Activated gamma-delta T cell treated with Interleukin-2 at 50 U/mL for 16 hours (primary cell): Measurements from ENCODE around the gene WFDC6.

Experiments
- DNase-seq: peaks from one replicate; pipeline ENCODE4 v3.0.0-alpha.2; 2020

WFDC6 gene

GRCh38 chr20:45515147-45515913 lies 24.0 kb downstream of the WFDC6 start, which contains the start of gene SPINT3:
Gene SPINT3, minus strand, starts transcription at chr20:45515622. Its CDS starts 14 bp downstream, at chr20:45515608.
- DNase-seq, result no peak

GRCh38 chr20:45510242-45510862 lies 28.9 kb downstream of the WFDC6 start:
- no peak for DNase-seq

GRCh38 chr20:45509091-45509490 lies 30.2 kb downstream of the WFDC6 start:
- no peak for DNase-seq

- no peak for DNase-seq
These were observed 31.0 kb downstream of the WFDC6 start for GRCh38 chr20:45508068-45508886.

GRCh38 chr20:45507011-45507820 lies 32.1 kb downstream of the WFDC6 start:
- DNase-seq, result no peak

- DNase-seq, result no peak
These were observed 32.9 kb downstream of the WFDC6 start for GRCh38 chr20:45506398-45506797.

- DNase-seq, result no peak
These were observed 35.9 kb downstream of the WFDC6 start for GRCh38 chr20:45503403-45503802.

- no peak for DNase-seq
These were observed 36.7 kb downstream of the WFDC6 start for GRCh38 chr20:45502561-45502960.

- DNase-seq, result no peak
These were observed 37.7 kb downstream of the WFDC6 start for GRCh38 chr20:45501600-45501999.

- DNase-seq, result no peak
These were observed 39.3 kb downstream of the WFDC6 start for GRCh38 chr20:45500022-45500421.

GRCh38 chr20:45497971-45498494 lies 41.2 kb downstream of the WFDC6 start:
- no peak for DNase-seq

GRCh38 chr20:45496166-45496565 lies 43.1 kb downstream of the WFDC6 start:
- DNase-seq, result no peak

- no peak for DNase-seq
These were observed 43.8 kb downstream of the WFDC6 start for GRCh38 chr20:45495501-45495941.

- DNase-seq, result no peak
These were observed 50.2 kb downstream of the WFDC6 start for GRCh38 chr20:45489083-45489531.

- no peak for DNase-seq
These were observed 52.0 kb downstream of the WFDC6 start for GRCh38 chr20:45487231-45487635.

- DNase-seq, result no peak
These were observed 53.9 kb downstream of the WFDC6 start for GRCh38 chr20:45485388-45485787.

- DNase-seq, result no peak
These were observed 54.6 kb downstream of the WFDC6 start for GRCh38 chr20:45484676-45485075.
